HCT116 (cell line): ENCODE measurements around the gene ZFHX3. TPM values are rescaled to one million over a fixed set of nuclear protein-coding genes. Genes with fewer than 3 reads are reported as not detected.

ENCODE experiments used
- ATAC-seq: fragments of 200-7000 bp; cut with Tn5 transposase; 2 replicates; pipeline ENCODE4 v1.9.1; 2020; ENCODE audit warnings: mild to moderate bottlenecking, moderate library complexity
- BruUV-seq: library from RNA; stranded (reverse); fragments of 400-500 nt; replicated peaks from 2 replicates; lab custom pipeline; 2021; lab: Mats Ljungman, UMichigan
- CTCF ChIA-PET: fragments of 300-600 bp; sonication (Branson Sonifier 250); formaldehyde crosslinking; loops from one replicate; lab custom pipeline; 2021; ENCODE audit warnings: antibody characterized with exemption; lab: Charles Lee
- POLR2A ChIA-PET: fragments of 300-600, 350-600 bp; sonication (Branson Sonifier 250); formaldehyde crosslinking; loops from one replicate; lab custom pipeline; 2021; ENCODE audit warnings: antibody characterized with exemption; lab: Charles Lee
- RAD21 ChIA-PET, 2 experiments: fragments of 300-600 bp; sonication (Branson Sonifier 250); formaldehyde crosslinking; loops; one replicate each; lab custom pipeline; 2023; ENCODE audit warnings: low total read pairs in 2 of 2; ENCODE audit not compliant: uncharacterized antibody in 2 of 2, unreplicated experiment in 2 of 2, low non-redundant PET in 1 of 2; lab: Charles Lee
- DNase-seq: peaks from one replicate; pipeline ENCODE4 v3.0.0-alpha.2; 2010; ENCODE audit warnings: low read depth, low spot score
- H2AFZ ChIP-seq: fragments of 200-600 bp; shearing (Covaris generic), sonication (generic); 2 replicates; pipeline ENCODE4 v1.6.1; 2017; ENCODE audit warnings: low read depth, mixed run types, mixed read lengths, antibody characterized with exemption, low read length; ENCODE audit not compliant: poor library complexity, severe bottlenecking
- H3K27ac ChIP-seq: 2 replicates; pipeline ENCODE4 v1.5.1; 2012; ENCODE audit warnings: low read depth, low read length
- H3K27me3 ChIP-seq: fragments of 200-600 bp; sonication (generic); 2 replicates; pipeline ENCODE4 v1.6.1; 2016; ENCODE audit warnings: mixed run types, low read length, mixed read lengths; ENCODE audit not compliant: insufficient read depth
- H3K36me3 ChIP-seq, 2 experiments: fragments of 200-500 bp in 1 of 2; fragments of 200-600 bp in 1 of 2; sonication (Bioruptor generic) in 1 of 2; sonication (generic) in 1 of 2; 2 replicates each; pipeline versions ENCODE4 v1.5.1 to v1.6.1; 2014 to 2016; ENCODE audit warnings: low read length in 2 of 2, inconsistent platforms in 1 of 2, mixed read lengths in 1 of 2, mixed run types in 1 of 2; ENCODE audit not compliant: insufficient read depth in 2 of 2, control insufficient read depth in 1 of 2
- H3K4me1 ChIP-seq, 2 experiments: fragments of 200-600 bp in 1 of 2; sonication (generic) in 1 of 2; 2 replicates each; pipeline versions ENCODE4 v1.5.1 to v1.6.1; 2012 to 2017; ENCODE audit warnings: low read length in 2 of 2, inconsistent platforms in 1 of 2, mild to moderate bottlenecking in 1 of 2, mixed read lengths in 1 of 2, mixed run types in 1 of 2, moderate library complexity in 1 of 2; ENCODE audit not compliant: insufficient read depth in 2 of 2, control insufficient read depth in 1 of 2
- H3K4me2 ChIP-seq: fragments of 200-600 bp; sonication (generic); 2 replicates; pipeline ENCODE4 v1.6.1; 2017; ENCODE audit warnings: mixed run types, low read length, mixed read lengths
- H3K4me3 ChIP-seq, 2 experiments: fragments of 200-600 bp in 1 of 2; sonication (generic) in 1 of 2; replicated peaks in 1 of 2; 2 replicates each; pipeline ENCODE4 v1.5.1; 2011 to 2016; ENCODE audit warnings: low read length in 2 of 2, control low read depth in 1 of 2, low read depth in 1 of 2, mild to moderate bottlenecking in 1 of 2, mixed read lengths in 1 of 2, mixed run types in 1 of 2
- H3K79me2 ChIP-seq: fragments of 200-600 bp; sonication (generic); 2 replicates; pipeline ENCODE4 v1.6.1; 2017; ENCODE audit warnings: mild to moderate bottlenecking, mixed run types, low read length, moderate library complexity, mixed read lengths; ENCODE audit not compliant: insufficient read depth
- H3K9ac ChIP-seq: fragments of 200-600 bp; sonication (generic); 2 replicates; pipeline ENCODE4 v1.6.1; 2016; ENCODE audit warnings: low read length, mixed read lengths
- H3K9me2 ChIP-seq: fragments of 200-600 bp; sonication (generic), shearing (Covaris generic); 2 replicates; pipeline ENCODE4 v1.6.1; 2017; ENCODE audit warnings: mixed run types, mild to moderate bottlenecking, moderate library complexity; ENCODE audit not compliant: insufficient read depth
- H3K9me3 ChIP-seq, 2 experiments: fragments of 200-500 bp in 1 of 2; fragments of 200-600 bp in 1 of 2; sonication (Bioruptor generic) in 1 of 2; sonication (generic) in 1 of 2; 2 replicates each; pipeline ENCODE4 v1.6.1; 2014 to 2017; ENCODE audit warnings: low read length in 2 of 2, mixed read lengths in 2 of 2, inconsistent platforms in 1 of 2, low read depth in 1 of 2, mild to moderate bottlenecking in 1 of 2, mixed run types in 1 of 2, moderate library complexity in 1 of 2; ENCODE audit not compliant: control insufficient read depth in 1 of 2, insufficient read depth in 1 of 2
- H4K20me1 ChIP-seq: fragments of 200-600 bp; sonication (generic), shearing (Covaris generic); 2 replicates; pipeline ENCODE4 v1.6.1; 2017; ENCODE audit warnings: mixed run types, mild to moderate bottlenecking, moderate library complexity; ENCODE audit not compliant: insufficient read depth
- CBX3 ChIP-seq: IDR thresholded peaks from 2 replicates; pipeline ENCODE4 v1.6.1; 2012; ENCODE audit warnings: low read depth
- CEBPB ChIP-seq: IDR thresholded peaks from 2 replicates; pipeline ENCODE4 v1.6.1; 2012; ENCODE audit warnings: low read depth
- EGR1 ChIP-seq: IDR thresholded peaks from 2 replicates; pipeline ENCODE4 v1.6.1; 2012; ENCODE audit warnings: low read depth
- EZH2 ChIP-seq: fragments of 200-600 bp; sonication (generic); IDR thresholded peaks from 2 replicates; pipeline ENCODE4 v1.6.1; 2017; ENCODE audit warnings: antibody characterized with exemption, mixed run types
- EZH2phosphoT487 ChIP-seq: fragments of 200-600 bp; IDR thresholded peaks from 2 replicates; pipeline ENCODE4 v1.6.1; 2018; ENCODE audit warnings: antibody characterized with exemption, borderline replicate concordance
- FOSL1 ChIP-seq: IDR thresholded peaks from 2 replicates; pipeline ENCODE4 v1.6.1; 2012; ENCODE audit warnings: low read depth
- JUND ChIP-seq: IDR thresholded peaks from 2 replicates; pipeline ENCODE4 v1.6.1; 2012
- POLR2A ChIP-seq: IDR thresholded peaks from 2 replicates; pipeline ENCODE4 v1.7.0; 2011; ENCODE audit warnings: borderline replicate concordance; ENCODE audit not compliant: insufficient read depth, insufficient read length; ENCODE audit errors: extremely low read depth
- RAD21 ChIP-seq: IDR thresholded peaks from 2 replicates; pipeline ENCODE4 v1.6.1; 2012; ENCODE audit warnings: low read depth, mild to moderate bottlenecking
- SRF ChIP-seq: IDR thresholded peaks from 2 replicates; pipeline ENCODE4 v1.6.1; 2012; ENCODE audit warnings: low read depth
- TCF7L2 ChIP-seq: IDR thresholded peaks from 2 replicates; pipeline ENCODE4 v1.7.0; 2011; ENCODE audit warnings: borderline replicate concordance, inconsistent platforms; ENCODE audit not compliant: insufficient read depth, insufficient read length; ENCODE audit errors: extremely low read depth
- YY1 ChIP-seq: IDR thresholded peaks from 2 replicates; pipeline ENCODE4 v1.6.1; 2011; ENCODE audit warnings: low read length, low read depth, moderate library complexity, mild to moderate bottlenecking; ENCODE audit not compliant: insufficient replicate concordance; ENCODE audit errors: extremely low read depth
- ZFX ChIP-seq: fragments of 450-650 bp; IDR thresholded peaks from 2 replicates; pipeline ENCODE4 v1.6.1; 2017
- intact Hi-C: fragments of 100-400 bp; cut with micrococcal nuclease; formaldehyde crosslinking; loops from 2 replicates; pipeline ENCODE4 v1.10.0; 2022
- total RNA-seq: library from RNA; stranded (reverse); gene quantifications from one replicate; pipeline ENCODE4 v1.2.1, GENCODE V29; 2021; ENCODE audit not compliant: unreplicated experiment
- TF ChIP-seq, protein P1 (sequence below): IDR thresholded peaks from 2 replicates; pipeline ENCODE4 v1.6.1; 2012; ENCODE audit warnings: low read depth
- TF ChIP-seq, protein P2 (sequence below), 3 experiments: fragments of 200-600 bp in 1 of 3; sonication (generic) in 1 of 3; IDR thresholded peaks in 2 of 3; conservative IDR thresholded peaks in 1 of 3; 2 replicates each; pipeline ENCODE4 v1.5.1; 2012 to 2017; ENCODE audit warnings: low read depth in 2 of 3, low read length in 2 of 3, antibody characterized with exemption in 1 of 3, borderline replicate concordance in 1 of 3, control low read depth in 1 of 3, mild to moderate bottlenecking in 1 of 3, mixed read lengths in 1 of 3, mixed run types in 1 of 3, moderate library complexity in 1 of 3; ENCODE audit not compliant: insufficient read depth in 1 of 3
- TF ChIP-seq, protein P3 (sequence below): IDR thresholded peaks from 2 replicates; pipeline ENCODE4 v1.6.1; 2012
- TF ChIP-seq, protein P4 (sequence below): IDR thresholded peaks from 2 replicates; pipeline ENCODE4 v1.6.1; 2011; ENCODE audit warnings: mild to moderate bottlenecking, low read length, moderate library complexity; ENCODE audit not compliant: insufficient replicate concordance; ENCODE audit errors: extremely low read depth
- TF ChIP-seq, protein P5 (sequence below): IDR thresholded peaks from 2 replicates; pipeline ENCODE4 v1.6.1; 2012

The ZFHX3 gene
- total RNA-seq, 1 experiment from 2014 or later, result 6.3 TPM

DNA sequence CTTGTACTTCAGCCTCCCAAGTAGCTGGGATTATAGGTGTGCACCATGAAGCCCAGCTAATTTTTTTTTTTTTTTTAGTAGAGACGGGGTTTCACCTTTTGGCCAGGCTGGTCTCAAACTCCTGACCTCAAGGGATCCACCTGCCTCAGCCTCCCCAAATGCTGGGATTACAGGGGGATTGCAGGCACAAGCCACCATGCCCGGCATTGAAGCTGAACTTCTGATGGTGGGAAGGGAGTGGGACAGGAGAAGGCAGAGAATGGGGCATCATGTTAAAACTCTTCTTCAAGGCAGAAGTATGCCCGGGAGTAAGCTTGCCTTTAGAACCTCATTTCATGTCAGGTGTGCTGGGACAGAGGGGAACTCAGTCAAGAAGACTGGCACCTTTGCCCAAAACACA lies 48.6 kb upstream of the ZFHX3 start:
- no peaks in the 10 kb centered on the region for H3K9me3 ChIP-seq
- H3K4me2 ChIP-seq, result no peak overlapping the region
- DNase-seq, result no peak
- H3K9ac ChIP-seq, result no peak overlapping the region
- no peaks in the 10 kb centered on the region for H3K9me2 ChIP-seq
- RAD21 ChIA-PET, result no interaction called here
- H3K79me2 ChIP-seq, result no peaks in the 10 kb centered on the region
- no peaks in the 10 kb centered on the region for H3K36me3 ChIP-seq
- TF ChIP-seq EGR1 (no peak), JUND (no peak), POLR2A (no peak), CBX3 (no peak), CEBPB (no peak), ZFX (no peak), YY1 (no peak), EZH2 (no peak), EZH2phosphoT487 (no peak), RAD21 (no peak), FOSL1 (no peak), TCF7L2 (no peak), SRF (no peak)
- TF ChIP-seq, protein P1, sequence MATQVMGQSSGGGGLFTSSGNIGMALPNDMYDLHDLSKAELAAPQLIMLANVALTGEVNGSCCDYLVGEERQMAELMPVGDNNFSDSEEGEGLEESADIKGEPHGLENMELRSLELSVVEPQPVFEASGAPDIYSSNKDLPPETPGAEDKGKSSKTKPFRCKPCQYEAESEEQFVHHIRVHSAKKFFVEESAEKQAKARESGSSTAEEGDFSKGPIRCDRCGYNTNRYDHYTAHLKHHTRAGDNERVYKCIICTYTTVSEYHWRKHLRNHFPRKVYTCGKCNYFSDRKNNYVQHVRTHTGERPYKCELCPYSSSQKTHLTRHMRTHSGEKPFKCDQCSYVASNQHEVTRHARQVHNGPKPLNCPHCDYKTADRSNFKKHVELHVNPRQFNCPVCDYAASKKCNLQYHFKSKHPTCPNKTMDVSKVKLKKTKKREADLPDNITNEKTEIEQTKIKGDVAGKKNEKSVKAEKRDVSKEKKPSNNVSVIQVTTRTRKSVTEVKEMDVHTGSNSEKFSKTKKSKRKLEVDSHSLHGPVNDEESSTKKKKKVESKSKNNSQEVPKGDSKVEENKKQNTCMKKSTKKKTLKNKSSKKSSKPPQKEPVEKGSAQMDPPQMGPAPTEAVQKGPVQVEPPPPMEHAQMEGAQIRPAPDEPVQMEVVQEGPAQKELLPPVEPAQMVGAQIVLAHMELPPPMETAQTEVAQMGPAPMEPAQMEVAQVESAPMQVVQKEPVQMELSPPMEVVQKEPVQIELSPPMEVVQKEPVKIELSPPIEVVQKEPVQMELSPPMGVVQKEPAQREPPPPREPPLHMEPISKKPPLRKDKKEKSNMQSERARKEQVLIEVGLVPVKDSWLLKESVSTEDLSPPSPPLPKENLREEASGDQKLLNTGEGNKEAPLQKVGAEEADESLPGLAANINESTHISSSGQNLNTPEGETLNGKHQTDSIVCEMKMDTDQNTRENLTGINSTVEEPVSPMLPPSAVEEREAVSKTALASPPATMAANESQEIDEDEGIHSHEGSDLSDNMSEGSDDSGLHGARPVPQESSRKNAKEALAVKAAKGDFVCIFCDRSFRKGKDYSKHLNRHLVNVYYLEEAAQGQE, result no peak
- TF ChIP-seq, protein P2, sequence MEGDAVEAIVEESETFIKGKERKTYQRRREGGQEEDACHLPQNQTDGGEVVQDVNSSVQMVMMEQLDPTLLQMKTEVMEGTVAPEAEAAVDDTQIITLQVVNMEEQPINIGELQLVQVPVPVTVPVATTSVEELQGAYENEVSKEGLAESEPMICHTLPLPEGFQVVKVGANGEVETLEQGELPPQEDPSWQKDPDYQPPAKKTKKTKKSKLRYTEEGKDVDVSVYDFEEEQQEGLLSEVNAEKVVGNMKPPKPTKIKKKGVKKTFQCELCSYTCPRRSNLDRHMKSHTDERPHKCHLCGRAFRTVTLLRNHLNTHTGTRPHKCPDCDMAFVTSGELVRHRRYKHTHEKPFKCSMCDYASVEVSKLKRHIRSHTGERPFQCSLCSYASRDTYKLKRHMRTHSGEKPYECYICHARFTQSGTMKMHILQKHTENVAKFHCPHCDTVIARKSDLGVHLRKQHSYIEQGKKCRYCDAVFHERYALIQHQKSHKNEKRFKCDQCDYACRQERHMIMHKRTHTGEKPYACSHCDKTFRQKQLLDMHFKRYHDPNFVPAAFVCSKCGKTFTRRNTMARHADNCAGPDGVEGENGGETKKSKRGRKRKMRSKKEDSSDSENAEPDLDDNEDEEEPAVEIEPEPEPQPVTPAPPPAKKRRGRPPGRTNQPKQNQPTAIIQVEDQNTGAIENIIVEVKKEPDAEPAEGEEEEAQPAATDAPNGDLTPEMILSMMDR (IDR thresholded peaks at IDR 0.05 in 2 of 3, conservative IDR thresholded peaks at IDR 0.05 in 1 of 3; ENCODE audit: borderline replicate concordance in 1 of 3, insufficient read depth in 1 of 3, low read depth in 2 of 3, low read length in 2 of 3), result no peak
- TF ChIP-seq, protein P3, sequence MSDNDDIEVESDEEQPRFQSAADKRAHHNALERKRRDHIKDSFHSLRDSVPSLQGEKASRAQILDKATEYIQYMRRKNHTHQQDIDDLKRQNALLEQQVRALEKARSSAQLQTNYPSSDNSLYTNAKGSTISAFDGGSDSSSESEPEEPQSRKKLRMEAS, result no peak
- TF ChIP-seq, protein P4, sequence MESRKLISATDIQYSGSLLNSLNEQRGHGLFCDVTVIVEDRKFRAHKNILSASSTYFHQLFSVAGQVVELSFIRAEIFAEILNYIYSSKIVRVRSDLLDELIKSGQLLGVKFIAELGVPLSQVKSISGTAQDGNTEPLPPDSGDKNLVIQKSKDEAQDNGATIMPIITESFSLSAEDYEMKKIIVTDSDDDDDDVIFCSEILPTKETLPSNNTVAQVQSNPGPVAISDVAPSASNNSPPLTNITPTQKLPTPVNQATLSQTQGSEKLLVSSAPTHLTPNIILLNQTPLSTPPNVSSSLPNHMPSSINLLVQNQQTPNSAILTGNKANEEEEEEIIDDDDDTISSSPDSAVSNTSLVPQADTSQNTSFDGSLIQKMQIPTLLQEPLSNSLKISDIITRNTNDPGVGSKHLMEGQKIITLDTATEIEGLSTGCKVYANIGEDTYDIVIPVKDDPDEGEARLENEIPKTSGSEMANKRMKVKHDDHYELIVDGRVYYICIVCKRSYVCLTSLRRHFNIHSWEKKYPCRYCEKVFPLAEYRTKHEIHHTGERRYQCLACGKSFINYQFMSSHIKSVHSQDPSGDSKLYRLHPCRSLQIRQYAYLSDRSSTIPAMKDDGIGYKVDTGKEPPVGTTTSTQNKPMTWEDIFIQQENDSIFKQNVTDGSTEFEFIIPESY, result no peak
- TF ChIP-seq, protein P5, sequence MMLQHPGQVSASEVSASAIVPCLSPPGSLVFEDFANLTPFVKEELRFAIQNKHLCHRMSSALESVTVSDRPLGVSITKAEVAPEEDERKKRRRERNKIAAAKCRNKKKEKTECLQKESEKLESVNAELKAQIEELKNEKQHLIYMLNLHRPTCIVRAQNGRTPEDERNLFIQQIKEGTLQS, result no peak
- TF ChIP-seq, all 23 proteins: peak for 0
- ChIA-PET CTCF (no interaction called here), POLR2A (no interaction called here)
- Histone ChIP-seq H3K4me3 (no peak overlapping the region), H3K4me1 (no peaks in the 10 kb centered on the region), H3K27me3 (no peaks in the 10 kb centered on the region), H4K20me1 (no peaks in the 10 kb centered on the region), H3K27ac (no peak overlapping the region), H2AFZ (no peak overlapping the region)
- intact Hi-C loops, result no loop called here
- BruUV-seq, result no TSS peak
- ATAC-seq, result no peak
